Prostate gland (tissue), 2 donors: Measurements from ENCODE around the gene ARL8B.

Source experiments
- POLR2AphosphoS5 ChIP-seq: sonication (generic); formaldehyde crosslinking; IDR thresholded peaks from one replicate; pipeline ENCODE4 v1.6.1; 2017; ENCODE audit warnings: antibody characterized with exemption
- TF ChIP-seq, protein P1 (sequence below), 4 experiments: fragments of 200-600 bp in 2 of 4; fragments of 450-650 bp in 2 of 4; sonication (generic) in 2 of 4; IDR thresholded peaks; 1 replicate in 3 of 4; 2 replicates in 1 of 4; pipeline ENCODE4 v1.5.1; 2016 to 2019; ENCODE audit warnings: antibody characterized with exemption in 4 of 4, mild to moderate bottlenecking in 2 of 4, moderate library complexity in 2 of 4

DNA sequence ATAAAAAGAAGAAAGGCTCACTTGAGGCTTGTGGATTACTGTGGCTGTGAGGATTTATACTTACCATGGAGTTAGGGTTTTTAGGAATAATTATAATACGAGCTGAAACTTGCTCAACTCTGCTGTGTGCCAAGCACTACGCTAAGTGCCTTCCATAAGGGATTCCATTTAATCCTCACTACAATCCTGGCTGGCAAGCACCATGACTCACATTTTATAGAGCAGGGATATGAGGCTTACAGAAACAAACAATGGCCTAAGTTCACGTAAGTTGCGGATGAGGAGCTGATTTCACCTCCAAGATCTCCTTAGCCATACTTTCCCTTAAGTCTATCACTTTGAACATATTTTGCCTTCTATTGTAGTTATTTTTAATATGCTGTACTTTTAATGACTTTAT, 43.9 kb upstream of the ARL8B start:
- TF ChIP-seq, protein P1, sequence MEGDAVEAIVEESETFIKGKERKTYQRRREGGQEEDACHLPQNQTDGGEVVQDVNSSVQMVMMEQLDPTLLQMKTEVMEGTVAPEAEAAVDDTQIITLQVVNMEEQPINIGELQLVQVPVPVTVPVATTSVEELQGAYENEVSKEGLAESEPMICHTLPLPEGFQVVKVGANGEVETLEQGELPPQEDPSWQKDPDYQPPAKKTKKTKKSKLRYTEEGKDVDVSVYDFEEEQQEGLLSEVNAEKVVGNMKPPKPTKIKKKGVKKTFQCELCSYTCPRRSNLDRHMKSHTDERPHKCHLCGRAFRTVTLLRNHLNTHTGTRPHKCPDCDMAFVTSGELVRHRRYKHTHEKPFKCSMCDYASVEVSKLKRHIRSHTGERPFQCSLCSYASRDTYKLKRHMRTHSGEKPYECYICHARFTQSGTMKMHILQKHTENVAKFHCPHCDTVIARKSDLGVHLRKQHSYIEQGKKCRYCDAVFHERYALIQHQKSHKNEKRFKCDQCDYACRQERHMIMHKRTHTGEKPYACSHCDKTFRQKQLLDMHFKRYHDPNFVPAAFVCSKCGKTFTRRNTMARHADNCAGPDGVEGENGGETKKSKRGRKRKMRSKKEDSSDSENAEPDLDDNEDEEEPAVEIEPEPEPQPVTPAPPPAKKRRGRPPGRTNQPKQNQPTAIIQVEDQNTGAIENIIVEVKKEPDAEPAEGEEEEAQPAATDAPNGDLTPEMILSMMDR (IDR thresholded peaks at IDR 0.05): no peak
- peak; percentile 86 for TF ChIP-seq POLR2AphosphoS5
